T1000 (cell line): ENCODE data around the gene PPFIA2.
A peak's percentile ranks its signal among the peaks of the same experiment; 100 is the strongest.
"Not testable (repeated sequence)": the region's sequence is repeated elsewhere in the genome, so short reads cannot be mapped to it uniquely, and the experiment has no call there.

Source experiments
- DNase-seq: peaks from one replicate; lab custom pipeline; 2025; ENCODE audit warnings: mixed read lengths; lab: John Stamatoyannopoulos, UW

The PPFIA2 gene

DNA sequence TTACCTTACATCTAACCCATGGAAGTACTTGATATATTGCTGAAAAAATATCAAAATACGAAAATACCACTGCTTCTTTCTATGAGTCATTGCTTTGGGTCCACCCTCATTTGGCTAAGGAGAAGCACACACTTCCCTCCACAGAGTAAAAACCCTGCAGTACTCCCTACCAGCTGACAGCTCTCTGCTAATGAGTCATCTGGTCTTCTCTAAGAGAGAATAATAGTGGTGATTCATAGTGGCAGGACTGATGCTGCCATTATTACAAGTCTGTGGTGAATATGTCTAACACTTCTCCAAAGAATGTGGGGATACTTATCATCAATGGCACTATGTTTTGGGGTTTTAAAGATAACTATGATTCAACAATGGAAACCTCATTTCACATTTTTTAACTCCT lies 90.7 kb downstream of the PPFIA2 start:
- peak; percentile 48 for DNase-seq

- DNase-seq: not testable (repeated sequence)
Observed at GRCh38 chr12:81659310-81659709, 99.8 kb downstream of the PPFIA2 start.

DNA sequence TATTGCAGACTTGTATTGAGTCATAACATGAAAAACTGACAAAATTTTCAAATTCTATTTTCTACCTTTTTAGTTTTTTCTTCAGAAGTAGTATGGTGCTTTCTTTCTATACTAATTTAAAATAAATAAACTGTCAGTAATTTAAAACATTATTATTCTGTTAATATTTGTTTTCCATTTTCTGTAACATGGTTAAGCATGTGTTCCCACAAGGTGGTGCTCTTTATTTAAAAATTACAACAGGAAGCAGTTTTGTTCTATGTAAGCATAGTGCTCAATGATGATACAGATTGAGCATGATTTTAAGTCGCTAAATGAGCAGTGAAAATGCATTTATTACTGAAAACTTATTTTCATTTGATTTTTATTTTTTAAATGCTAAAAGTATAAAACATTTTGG lies 114.6 kb downstream of the PPFIA2 start:
- no peak for DNase-seq

DNA sequence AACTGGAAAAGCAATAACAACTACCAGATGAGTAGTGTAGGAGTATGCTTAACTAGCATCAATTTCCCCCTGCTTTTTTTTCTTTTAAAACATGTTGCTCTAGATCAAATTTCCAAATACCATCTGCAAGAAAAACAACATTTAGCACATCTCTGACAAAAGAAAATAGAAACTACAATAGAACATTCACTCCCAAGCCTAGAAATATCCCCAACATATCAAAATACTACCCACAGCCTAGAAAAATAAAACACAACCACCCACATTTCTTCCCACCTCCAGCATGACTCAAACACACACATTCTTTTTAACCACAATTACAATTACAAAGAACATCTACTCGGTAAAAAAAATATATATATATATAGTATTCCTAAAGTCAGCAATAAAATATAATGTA lies 120.0 kb downstream of the PPFIA2 start:
- DNase-seq: no peak

- DNase-seq: no peak
Observed at GRCh38 chr12:81633127-81633526, 126.0 kb downstream of the PPFIA2 start.

- no peak for DNase-seq
Observed at GRCh38 chr12:81627336-81628189, 131.6 kb downstream of the PPFIA2 start.

GRCh38 chr12:81626406-81626805 lies 132.7 kb downstream of the PPFIA2 start:
- DNase-seq: no peak

DNA sequence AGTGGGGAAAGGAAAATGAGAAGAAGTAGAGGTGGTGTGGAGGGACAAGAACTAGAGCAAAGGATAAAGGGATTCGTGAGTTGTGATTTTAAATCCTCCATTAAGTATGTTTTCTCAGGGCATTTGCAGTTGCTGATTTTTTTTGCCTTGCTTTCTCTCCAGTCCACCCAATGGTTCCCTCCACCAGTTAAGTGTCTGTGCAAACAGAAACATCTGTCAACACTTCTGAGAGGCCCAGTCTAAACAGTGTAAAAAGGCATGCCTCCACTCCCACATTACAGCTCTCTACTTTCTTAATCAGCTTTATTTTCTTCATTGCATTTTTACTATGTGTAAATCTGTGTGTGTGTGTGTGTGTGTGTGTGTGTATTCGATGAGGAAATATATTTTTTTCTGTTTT lies 141.2 kb downstream of the PPFIA2 start:
- DNase-seq: no peak

DNA sequence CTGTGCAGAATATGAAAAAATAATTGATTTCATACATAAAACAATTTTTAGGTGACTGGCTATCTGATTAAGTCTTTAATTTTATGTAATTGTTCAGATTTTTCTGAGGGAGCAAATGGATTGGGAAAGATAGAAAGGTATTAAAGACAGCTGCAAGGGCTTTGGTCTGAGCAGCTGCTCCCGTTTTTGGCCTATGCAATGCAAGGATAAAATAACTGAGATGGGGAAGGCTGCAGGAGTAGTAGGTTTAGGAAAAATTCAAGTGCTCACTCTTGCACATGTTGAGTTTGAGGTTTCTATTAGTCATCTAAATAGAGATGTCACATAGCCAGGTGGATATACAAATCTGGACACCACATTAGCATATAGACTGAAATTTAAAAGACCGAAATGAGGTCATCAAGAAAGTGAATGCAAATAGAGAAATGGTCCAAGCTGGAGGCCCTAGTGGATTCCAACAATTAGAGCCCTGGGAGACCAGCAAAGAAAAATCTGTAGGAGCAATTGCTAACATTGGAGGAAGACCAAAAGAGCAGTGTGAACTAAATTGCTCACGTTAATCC lies 144.0 kb downstream of the PPFIA2 start:
- no peak for DNase-seq

DNA sequence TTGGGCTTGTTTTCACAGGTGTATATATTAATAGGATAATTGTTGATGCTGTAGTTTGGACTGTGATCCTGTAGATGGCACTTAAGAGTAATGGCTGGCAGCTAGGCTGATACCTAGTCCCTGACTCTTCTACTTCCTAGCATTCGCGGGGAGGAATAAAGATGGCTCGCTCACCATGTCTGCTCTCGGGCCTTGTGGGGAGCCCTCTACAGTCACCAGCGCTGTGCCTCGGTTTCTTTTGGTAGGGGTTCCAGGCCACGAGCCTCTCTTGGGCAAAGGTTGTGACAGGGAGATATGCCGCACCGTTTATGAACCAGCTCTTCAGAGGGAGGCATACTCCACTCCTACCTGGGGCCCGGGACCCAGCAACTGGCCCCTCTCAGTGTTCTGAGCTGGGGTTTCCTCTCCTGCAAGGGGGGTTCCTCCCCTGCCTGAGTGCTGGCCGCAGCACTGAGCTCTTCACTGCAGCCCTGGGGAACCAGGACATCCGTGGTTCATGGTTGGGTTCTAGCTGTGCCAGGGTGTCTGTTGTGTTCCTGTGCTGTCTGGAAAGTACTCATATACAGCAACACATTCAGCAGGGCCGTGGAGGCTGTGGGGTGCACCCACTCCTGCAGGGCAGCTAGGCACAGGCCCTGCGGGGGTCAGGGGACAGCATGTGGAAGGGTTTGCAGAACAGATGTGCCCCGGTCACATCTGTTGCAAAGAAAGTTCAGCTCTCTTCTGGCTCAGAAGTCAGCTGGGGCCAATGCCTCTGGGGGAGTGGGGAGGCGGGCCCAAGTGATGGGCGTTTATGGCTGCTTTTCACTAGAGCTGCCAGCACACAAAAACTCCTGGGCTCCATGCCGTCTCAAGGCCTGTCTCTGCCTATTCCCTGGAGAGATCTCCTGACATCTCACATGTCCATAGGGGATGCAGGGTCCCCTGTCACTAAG lies 147.9 kb downstream of the PPFIA2 start:
- DNase-seq: no peak

DNA sequence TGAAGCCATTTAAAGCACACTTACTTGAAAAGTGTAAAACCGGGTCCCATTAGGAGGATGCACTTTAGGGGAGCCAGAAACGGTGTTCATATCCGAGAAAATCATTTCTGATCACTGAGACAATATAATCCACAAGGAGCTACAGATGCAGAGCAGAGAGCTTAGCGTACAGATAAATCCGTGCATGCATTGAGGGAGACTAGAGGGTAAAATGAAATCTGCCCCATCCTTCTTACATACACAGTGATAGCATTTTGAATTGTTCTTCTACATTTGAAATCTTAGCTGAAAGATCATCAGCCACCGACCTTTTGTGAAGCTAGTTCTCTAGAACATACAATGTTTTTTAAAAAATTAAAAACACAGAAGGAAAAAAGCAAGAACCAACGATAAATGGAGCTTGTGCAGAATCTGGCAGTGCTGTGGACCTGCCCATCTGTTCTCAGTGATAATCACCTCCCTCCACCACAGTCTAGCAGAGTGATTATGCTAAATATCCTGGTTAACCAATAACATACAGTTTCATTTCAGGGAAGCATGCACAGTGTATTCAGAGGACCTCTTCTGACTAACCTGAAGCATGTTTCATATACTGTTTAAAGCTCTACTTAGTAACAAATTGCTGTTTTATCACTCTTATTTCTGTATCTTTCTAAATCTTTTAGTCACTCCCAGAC lies 161.1 kb downstream of the PPFIA2 start:
- no peak for DNase-seq

DNA sequence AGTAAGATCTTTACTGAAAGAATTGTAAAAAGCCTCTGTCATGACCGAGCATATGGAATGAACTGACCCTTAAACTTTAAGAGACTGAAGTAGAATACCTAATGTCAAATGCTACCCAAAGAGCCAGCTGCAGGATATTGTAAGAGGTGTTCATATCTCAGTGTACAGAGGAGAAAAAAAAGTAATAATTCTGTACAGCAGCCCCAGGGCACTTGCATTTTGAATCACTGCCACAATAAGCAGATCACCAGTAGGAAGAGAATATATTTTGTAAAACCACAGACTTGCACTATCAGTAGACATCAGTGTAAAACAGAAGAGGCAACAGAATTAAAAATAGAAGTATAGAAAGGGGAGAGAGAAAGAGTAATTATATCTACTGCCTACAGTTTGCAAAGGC lies 162.6 kb downstream of the PPFIA2 start:
- no peak for DNase-seq

DNA sequence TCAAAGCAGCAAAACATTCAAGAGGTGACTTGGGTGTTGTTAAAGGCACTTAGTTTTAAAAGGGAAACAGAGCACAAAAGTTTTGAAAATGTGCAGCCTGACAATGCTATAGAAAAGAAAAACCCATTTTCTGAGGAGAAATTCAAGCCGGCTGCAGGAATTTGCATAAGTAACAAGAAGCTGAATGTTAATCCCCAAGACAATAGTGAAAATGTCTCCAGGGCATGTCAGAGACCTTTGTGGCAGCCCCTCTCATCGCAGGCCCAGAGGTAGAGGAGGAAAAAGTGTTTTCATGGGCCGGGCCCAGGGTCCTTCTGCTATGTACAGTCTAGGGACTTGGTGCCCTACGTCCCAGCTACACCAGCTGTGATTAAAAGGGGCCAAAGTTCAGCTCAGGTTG lies 167.9 kb downstream of the PPFIA2 start:
- no peak for DNase-seq

GRCh38 chr12:81590703-81591102 lies 168.4 kb downstream of the PPFIA2 start:
- DNase-seq: not testable (repeated sequence)

GRCh38 chr12:81588235-81589008 lies 170.7 kb downstream of the PPFIA2 start:
- DNase-seq: no peak

DNA sequence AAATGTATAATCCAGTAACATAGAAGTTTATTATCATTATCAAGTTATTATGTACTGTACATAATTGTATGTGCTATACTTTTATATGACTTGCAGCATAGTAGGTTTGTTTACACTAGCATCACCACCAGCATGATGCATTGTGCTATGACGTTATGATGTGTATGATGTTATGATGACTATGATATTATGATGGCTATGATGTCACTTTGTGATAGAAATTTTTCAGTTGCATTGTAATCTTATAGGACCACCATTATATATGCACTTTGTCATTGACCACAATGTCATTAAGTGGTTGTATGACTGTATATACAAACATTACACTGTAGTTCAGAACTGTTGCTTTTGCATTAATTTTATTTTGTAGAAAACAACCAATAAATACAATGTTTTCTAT lies 173.4 kb downstream of the PPFIA2 start:
- no peak for DNase-seq

DNA sequence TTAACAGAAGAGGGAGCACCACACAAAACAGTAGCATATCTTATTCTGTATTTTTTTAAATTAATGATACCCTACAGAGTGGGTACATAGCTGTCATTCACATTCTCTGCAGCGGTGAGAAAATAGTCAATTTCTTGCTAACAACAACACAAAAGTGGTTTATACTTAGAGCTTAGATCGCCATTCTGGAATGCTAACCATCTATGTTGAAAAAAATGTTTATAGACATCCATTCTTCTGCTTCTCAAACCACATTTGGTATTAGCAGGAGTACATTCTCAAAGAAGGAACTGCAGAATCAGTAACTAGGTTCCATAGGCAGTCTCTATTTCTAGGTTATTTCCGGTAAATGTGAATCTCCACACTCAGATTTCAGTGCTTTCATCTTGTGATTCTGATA lies 185.9 kb downstream of the PPFIA2 start:
- no peak for DNase-seq

DNA sequence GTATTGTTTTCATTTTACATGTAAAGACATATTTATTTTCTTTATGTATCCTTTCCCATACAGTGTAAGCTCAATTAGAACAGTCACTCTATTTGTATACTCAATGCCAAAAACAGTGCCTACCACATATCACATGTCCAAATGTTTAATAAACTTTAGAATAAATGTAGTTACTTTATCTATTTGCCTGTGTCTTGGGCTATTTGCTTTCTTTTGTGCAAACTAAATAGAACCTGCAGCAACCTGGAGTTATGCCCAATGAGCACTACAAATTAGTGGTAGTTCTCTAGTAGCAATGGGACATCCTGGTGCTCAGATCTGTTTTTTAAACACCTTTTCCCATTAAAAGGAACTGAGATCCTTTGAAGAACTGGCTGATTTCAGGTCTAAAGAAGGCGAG lies 186.7 kb downstream of the PPFIA2 start:
- DNase-seq: no peak

DNA sequence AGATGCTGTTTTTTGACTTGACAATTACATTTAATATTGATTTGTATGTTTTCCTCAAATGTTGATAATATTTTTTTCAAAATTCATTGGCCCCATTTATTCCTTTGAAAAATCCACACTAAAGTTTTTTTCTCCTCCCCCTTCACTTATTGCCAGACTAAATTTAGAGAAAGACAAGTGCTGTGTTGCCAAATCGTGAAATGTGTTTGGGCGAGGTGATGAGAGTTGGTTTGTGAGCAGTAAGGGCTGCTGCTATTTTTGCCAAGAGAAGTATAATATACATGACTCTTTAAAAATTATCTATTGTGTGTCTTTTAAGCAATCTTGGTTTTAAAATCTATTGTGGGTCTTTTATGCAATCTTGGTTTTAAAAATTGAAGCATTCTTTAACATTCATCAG lies 188.9 kb downstream of the PPFIA2 start:
- no peak for DNase-seq

DNA sequence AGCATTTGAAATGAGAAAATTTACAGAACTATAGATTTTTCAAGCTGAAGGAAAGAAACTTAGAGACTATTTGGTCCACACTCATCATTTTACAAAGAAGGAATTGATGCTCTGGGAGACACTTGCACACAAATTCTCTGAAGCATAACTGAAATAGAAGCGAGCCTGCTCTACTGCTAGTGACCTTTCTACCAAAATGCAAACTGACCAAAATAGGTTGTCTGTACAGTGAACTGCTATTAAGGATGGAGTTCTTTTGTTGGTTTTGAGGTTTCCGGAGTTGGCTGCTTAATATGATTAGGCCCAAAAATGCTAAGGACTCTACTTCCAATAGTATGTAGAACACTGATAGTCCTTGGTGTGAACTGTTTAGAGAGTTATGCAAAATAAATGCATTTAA lies 194.9 kb downstream of the PPFIA2 start:
- DNase-seq: no peak

DNA sequence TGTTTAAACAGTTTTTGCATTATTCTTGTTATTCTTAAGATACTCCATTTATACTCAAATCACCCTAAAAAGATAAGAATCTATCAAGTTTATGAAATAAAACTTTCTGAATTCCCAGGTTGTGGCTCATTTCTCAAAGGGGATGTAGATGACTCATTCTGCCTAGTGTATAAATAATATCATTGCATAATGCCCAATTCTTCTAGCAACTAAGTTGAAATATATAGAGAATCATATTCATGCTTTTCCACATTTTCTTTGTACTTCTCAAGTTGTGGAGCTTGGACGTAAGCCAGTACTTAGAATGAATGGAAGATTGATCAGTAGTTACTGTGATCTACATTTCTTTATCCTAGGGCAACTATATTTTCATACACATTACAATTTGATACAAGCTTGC lies 201.1 kb downstream of the PPFIA2 start:
- DNase-seq: no peak
